DMS 273 treated with DMSO at 0.1 percent for 48 hours (cell line): ENCODE results near the gene NEDD4L.

Experiments used
- DNase-seq: peaks from one replicate; lab custom pipeline; 2025; lab: John Stamatoyannopoulos, UW

NEDD4L gene

GRCh38 chr18:58052960-58053359, 8.9 kb downstream of the NEDD4L start:
- no peak for DNase-seq

- DNase-seq: no peak
These were observed 10.2 kb downstream of the NEDD4L start for GRCh38 chr18:58054041-58054781.

- no peak for DNase-seq
These were observed 12.0 kb downstream of the NEDD4L start for GRCh38 chr18:58055890-58056558.

GRCh38 chr18:58056852-58057251, 12.8 kb downstream of the NEDD4L start:
- DNase-seq: no peak

- DNase-seq: no peak
These were observed 13.4 kb downstream of the NEDD4L start for GRCh38 chr18:58057291-58057965.

- DNase-seq: no peak
These were observed 14.7 kb downstream of the NEDD4L start for GRCh38 chr18:58058720-58059119.

GRCh38 chr18:58060254-58060653, 16.2 kb downstream of the NEDD4L start:
- DNase-seq: no peak

- no peak for DNase-seq
These were observed 17.3 kb downstream of the NEDD4L start for GRCh38 chr18:58061349-58061748.

GRCh38 chr18:58064406-58064998, 20.5 kb downstream of the NEDD4L start:
- DNase-seq: no peak

- no peak for DNase-seq
These were observed 21.9 kb downstream of the NEDD4L start for GRCh38 chr18:58065956-58066355.

GRCh38 chr18:58067601-58068000, 23.6 kb downstream of the NEDD4L start:
- no peak for DNase-seq

- no peak for DNase-seq
These were observed 25.1 kb downstream of the NEDD4L start for GRCh38 chr18:58069099-58069498.

GRCh38 chr18:58069721-58070292, 25.8 kb downstream of the NEDD4L start:
- no peak for DNase-seq

- no peak for DNase-seq
These were observed 32.0 kb downstream of the NEDD4L start for GRCh38 chr18:58076052-58076451.

GRCh38 chr18:58077329-58077728, 33.3 kb downstream of the NEDD4L start:
- DNase-seq: no peak

GRCh38 chr18:58078889-58079573, 35.0 kb downstream of the NEDD4L start:
- DNase-seq: no peak

GRCh38 chr18:58080451-58080850, 36.4 kb downstream of the NEDD4L start:
- no peak for DNase-seq

- no peak for DNase-seq
These were observed 44.1 kb downstream of the NEDD4L start for GRCh38 chr18:58087928-58088690.

- no peak for DNase-seq
These were observed 44.7 kb downstream of the NEDD4L start for GRCh38 chr18:58088691-58089065.

GRCh38 chr18:58091099-58091611, 47.1 kb downstream of the NEDD4L start:
- DNase-seq: no peak

GRCh38 chr18:58093311-58093803, 49.3 kb downstream of the NEDD4L start:
- DNase-seq: no peak
